ENCODE measurements around the gene CCSER1. TPM values are rescaled to one million over a fixed set of nuclear protein-coding genes. Genes with fewer than 3 reads are reported as not detected.

The CCSER1 gene
- total RNA-seq, 4 donors from 2014 or later, result 13.3 to 54.6 (median 34.0) TPM

DNA sequence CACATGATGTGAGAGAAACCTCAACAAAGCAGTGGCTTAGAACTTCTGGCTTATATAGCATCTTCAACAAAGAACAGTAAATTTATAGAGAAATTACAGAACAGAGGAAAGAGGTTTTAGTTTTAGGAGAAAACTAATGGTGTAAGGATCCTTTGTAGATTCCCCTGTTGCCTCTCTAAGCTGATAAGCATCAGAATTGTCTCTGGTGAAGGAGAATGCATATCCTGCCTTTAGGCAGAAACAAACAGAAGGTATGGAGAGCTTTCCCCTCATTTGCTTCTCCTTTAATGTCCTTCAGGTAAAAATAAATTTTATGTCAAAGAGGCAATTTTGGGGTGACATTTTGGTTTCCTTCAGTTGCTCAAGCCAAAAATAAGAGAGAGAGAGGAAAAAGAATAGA lies 625.9 kb downstream of the CCSER1 start:
- in situ Hi-C loops (cut with MboI; ENCODE audit: low pct_ligation_motif_present in 1 of 4, low pct_unique_long_range_greater_than_20kb in 1 of 4, low sequenced_read_pairs in 3 of 4) (no loop called here), intact Hi-C loops (cut with DNase I; ENCODE audit: low total_unique reads) (no loop called here)
- Histone ChIP-seq H3K4me1 (no peaks in the 10 kb centered on the region), H3K27me3 (no peaks in the 10 kb centered on the region), H3K9me3 (no peaks in the 10 kb centered on the region), H3K27ac (no peak overlapping the region), H3K4me3 (no peak overlapping the region), H3K36me3 (no peaks in the 10 kb centered on the region)
- TF ChIP-seq, protein P1, sequence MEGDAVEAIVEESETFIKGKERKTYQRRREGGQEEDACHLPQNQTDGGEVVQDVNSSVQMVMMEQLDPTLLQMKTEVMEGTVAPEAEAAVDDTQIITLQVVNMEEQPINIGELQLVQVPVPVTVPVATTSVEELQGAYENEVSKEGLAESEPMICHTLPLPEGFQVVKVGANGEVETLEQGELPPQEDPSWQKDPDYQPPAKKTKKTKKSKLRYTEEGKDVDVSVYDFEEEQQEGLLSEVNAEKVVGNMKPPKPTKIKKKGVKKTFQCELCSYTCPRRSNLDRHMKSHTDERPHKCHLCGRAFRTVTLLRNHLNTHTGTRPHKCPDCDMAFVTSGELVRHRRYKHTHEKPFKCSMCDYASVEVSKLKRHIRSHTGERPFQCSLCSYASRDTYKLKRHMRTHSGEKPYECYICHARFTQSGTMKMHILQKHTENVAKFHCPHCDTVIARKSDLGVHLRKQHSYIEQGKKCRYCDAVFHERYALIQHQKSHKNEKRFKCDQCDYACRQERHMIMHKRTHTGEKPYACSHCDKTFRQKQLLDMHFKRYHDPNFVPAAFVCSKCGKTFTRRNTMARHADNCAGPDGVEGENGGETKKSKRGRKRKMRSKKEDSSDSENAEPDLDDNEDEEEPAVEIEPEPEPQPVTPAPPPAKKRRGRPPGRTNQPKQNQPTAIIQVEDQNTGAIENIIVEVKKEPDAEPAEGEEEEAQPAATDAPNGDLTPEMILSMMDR (IDR thresholded peaks at IDR 0.05), result no peak
- TF ChIP-seq POLR2A (IDR thresholded peaks at IDR 0.05) (no peak), POLR2AphosphoS5 (IDR thresholded peaks at IDR 0.05) (no peak), EP300 (IDR thresholded peaks at IDR 0.05; ENCODE audit: low read depth) (no peak)
- DNase-seq, result no peak

DNA sequence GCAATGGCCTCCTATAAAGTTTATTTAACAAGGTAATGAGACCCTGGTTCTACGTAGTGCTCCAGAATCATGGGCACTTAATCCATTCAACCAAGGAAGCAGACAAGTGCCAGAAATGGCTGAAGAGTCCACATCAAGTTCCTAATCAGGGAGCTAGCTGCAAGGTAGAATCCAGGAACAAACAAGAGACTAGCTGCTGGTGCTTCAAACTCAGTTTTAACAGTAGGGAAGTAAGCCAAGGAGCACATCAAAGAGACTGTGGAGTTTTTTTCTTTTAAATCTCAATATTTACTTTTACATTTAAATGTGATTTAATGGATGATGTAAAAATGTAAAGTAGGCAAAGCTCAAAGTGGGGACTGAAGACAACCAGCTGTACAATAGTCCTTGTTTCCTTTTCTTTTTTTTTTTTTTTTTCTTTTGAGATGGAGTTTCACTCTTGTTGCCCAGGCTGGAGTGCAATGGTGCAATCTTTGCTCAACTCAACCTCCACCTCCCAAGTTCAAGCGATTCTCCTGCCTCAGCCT lies 630.4 kb downstream of the CCSER1 start:
- intact Hi-C loops (cut with DNase I; ENCODE audit: low total_unique reads), result no loop called here
- no peak overlapping the region for H3K4me3 ChIP-seq
- DNase-seq, result no peak
- H3K27me3 ChIP-seq, result no peaks in the 10 kb centered on the region
- WGBS, 2 donors (ENCODE audit: low coverage in 1 of 2), result 82 to 100% methylated on average over 1 to 2 of the region's 2 CpGs
- in situ Hi-C loops (cut with MboI; ENCODE audit: low pct_ligation_motif_present in 1 of 4, low pct_unique_long_range_greater_than_20kb in 1 of 4, low sequenced_read_pairs in 3 of 4), result no loop called here
- H3K27ac ChIP-seq, result no peak overlapping the region
- no peaks in the 10 kb centered on the region for H3K9me3 ChIP-seq
- no peaks in the 10 kb centered on the region for H3K4me1 ChIP-seq
- no peaks in the 10 kb centered on the region for H3K36me3 ChIP-seq
- TF ChIP-seq POLR2A (IDR thresholded peaks at IDR 0.05) (no peak), POLR2AphosphoS5 (IDR thresholded peaks at IDR 0.05) (no peak), EP300 (IDR thresholded peaks at IDR 0.05; ENCODE audit: low read depth) (no peak)
- TF ChIP-seq, protein P1 (IDR thresholded peaks at IDR 0.05), result no peak

DNA sequence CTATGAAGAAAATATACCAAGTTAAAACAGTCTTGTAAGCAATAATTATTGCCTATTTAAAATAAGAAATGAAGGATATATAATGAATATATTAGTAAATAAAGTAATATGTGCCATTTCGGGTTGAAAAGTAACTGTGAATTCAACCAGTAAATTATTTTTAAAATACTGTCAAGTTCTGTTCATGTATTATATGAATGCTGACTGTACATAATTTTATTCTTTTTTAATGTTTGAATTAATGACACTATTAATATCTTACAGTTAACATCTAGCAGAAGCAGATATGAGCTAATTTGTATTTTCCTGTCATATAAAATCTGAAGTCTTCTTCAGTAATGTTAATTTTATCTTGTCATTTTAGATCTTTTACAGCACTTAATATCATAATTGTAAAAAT lies 632.9 kb downstream of the CCSER1 start:
- in situ Hi-C loops (cut with MboI; ENCODE audit: low pct_ligation_motif_present in 1 of 4, low pct_unique_long_range_greater_than_20kb in 1 of 4, low sequenced_read_pairs in 3 of 4), result no loop called here
- DNase-seq, result no peak
- Histone ChIP-seq H3K36me3 (no peaks in the 10 kb centered on the region), H3K4me3 (no peak overlapping the region), H3K27me3 (no peaks in the 10 kb centered on the region), H3K9me3 (no peaks in the 10 kb centered on the region), H3K4me1 (no peaks in the 10 kb centered on the region), H3K27ac (no peak overlapping the region)
- 86% methylated on average over 1 of the region's 1 CpG for WGBS, 2 donors (ENCODE audit: low coverage in 1 of 2)
- intact Hi-C loops (cut with DNase I; ENCODE audit: low total_unique reads), result no loop called here
- TF ChIP-seq, protein P1 (IDR thresholded peaks at IDR 0.05), result no peak
- TF ChIP-seq EP300 (IDR thresholded peaks at IDR 0.05; ENCODE audit: low read depth) (no peak), POLR2A (IDR thresholded peaks at IDR 0.05) (no peak), POLR2AphosphoS5 (IDR thresholded peaks at IDR 0.05) (no peak)

DNA sequence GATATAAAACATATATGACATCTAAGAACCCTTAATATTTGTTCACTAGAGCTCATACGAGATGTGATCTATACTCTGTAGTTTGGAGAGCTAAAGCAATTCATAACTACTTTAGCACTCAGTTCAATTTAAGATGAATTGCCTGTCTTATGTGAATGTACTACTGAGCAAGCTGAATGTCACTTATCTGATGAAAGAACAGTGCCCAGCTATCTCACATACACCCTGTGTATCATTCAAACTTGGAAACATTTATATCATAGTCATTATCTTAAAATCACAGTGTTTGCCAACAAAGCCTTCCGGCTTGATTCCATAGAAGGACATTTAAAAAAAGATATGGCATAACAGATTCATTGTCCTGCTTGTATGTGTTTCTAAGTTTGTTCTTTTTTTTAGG lies 639.6 kb downstream of the CCSER1 start:
- Histone ChIP-seq H3K4me1 (no peaks in the 10 kb centered on the region), H3K36me3 (no peaks in the 10 kb centered on the region), H3K27ac (no peak overlapping the region), H3K27me3 (no peaks in the 10 kb centered on the region), H3K9me3 (no peaks in the 10 kb centered on the region), H3K4me3 (no peak overlapping the region)
- WGBS, 2 donors (ENCODE audit: low coverage in 1 of 2), result 40 to 62% methylated on average over 2 of the region's 2 CpGs
- no peak for DNase-seq
- in situ Hi-C loops (cut with MboI; ENCODE audit: low pct_ligation_motif_present in 1 of 4, low pct_unique_long_range_greater_than_20kb in 1 of 4, low sequenced_read_pairs in 3 of 4) (no loop called here), intact Hi-C loops (cut with DNase I; ENCODE audit: low total_unique reads) (no loop called here)
- TF ChIP-seq POLR2A (IDR thresholded peaks at IDR 0.05) (no peak), EP300 (IDR thresholded peaks at IDR 0.05; ENCODE audit: low read depth) (no peak), POLR2AphosphoS5 (IDR thresholded peaks at IDR 0.05) (no peak)
- TF ChIP-seq, protein P1 (IDR thresholded peaks at IDR 0.05), result no peak
